ENCODE results near the gene REEP3.
"Not testable (repeated sequence)": the region's sequence is repeated elsewhere in the genome, so short reads cannot be mapped to it uniquely, and the experiment has no call there.

Gene REEP3

GRCh38 chr10:63646491-63646890 lies 125.3 kb downstream of the REEP3 start:
- Histone ChIP-seq H3K9me3 (ENCODE audit: control insufficient read depth, insufficient read depth, low read length) (no peaks in the 10 kb centered on the region), H3K36me3 (ENCODE audit: insufficient read depth, low read length) (no peaks in the 10 kb centered on the region), H3K4me1 (ENCODE audit: insufficient read depth, low read length) (peaks cover 13% of the 10 kb centered on the region), H3K9ac (ENCODE audit: low read depth, low read length) (no peak overlapping the region)

- no peaks in the 10 kb centered on the region for H3K4me1 ChIP-seq (ENCODE audit: insufficient read depth, low read length)
- H3K36me3 ChIP-seq (ENCODE audit: insufficient read depth, low read length), result no peaks in the 10 kb centered on the region
- no peaks in the 10 kb centered on the region for H3K9me3 ChIP-seq (ENCODE audit: control insufficient read depth, insufficient read depth, low read length)
- H3K9ac ChIP-seq (ENCODE audit: low read depth, low read length), result no peak overlapping the region
Measured at GRCh38 chr10:63651864-63652263, 130.7 kb downstream of the REEP3 start.

GRCh38 chr10:63653747-63654146 lies 132.5 kb downstream of the REEP3 start:
- Histone ChIP-seq H3K36me3 (ENCODE audit: insufficient read depth, low read length) (no peaks in the 10 kb centered on the region), H3K9me3 (ENCODE audit: control insufficient read depth, insufficient read depth, low read length) (no peaks in the 10 kb centered on the region), H3K4me1 (ENCODE audit: insufficient read depth, low read length) (no peaks in the 10 kb centered on the region), H3K9ac (ENCODE audit: low read depth, low read length) (no peak overlapping the region)

GRCh38 chr10:63657761-63658160 lies 136.6 kb downstream of the REEP3 start:
- Histone ChIP-seq H3K36me3 (ENCODE audit: insufficient read depth, low read length) (no peaks in the 10 kb centered on the region), H3K9me3 (ENCODE audit: control insufficient read depth, insufficient read depth, low read length) (no peaks in the 10 kb centered on the region), H3K9ac (ENCODE audit: low read depth, low read length) (no peak overlapping the region), H3K4me1 (ENCODE audit: insufficient read depth, low read length) (no peaks in the 10 kb centered on the region)

GRCh38 chr10:63660941-63661340 lies 139.7 kb downstream of the REEP3 start:
- H3K9me3 ChIP-seq (ENCODE audit: control insufficient read depth, insufficient read depth, low read length); H3K9ac ChIP-seq (ENCODE audit: low read depth, low read length); H3K36me3 ChIP-seq (ENCODE audit: insufficient read depth, low read length); H3K4me1 ChIP-seq (ENCODE audit: insufficient read depth, low read length): not testable (repeated sequence)

- no peaks in the 10 kb centered on the region for H3K9me3 ChIP-seq (ENCODE audit: control insufficient read depth, insufficient read depth, low read length)
- no peaks in the 10 kb centered on the region for H3K36me3 ChIP-seq (ENCODE audit: insufficient read depth, low read length)
- no peak overlapping the region for H3K9ac ChIP-seq (ENCODE audit: low read depth, low read length)
- peaks cover 8% of the 10 kb centered on the region for H3K4me1 ChIP-seq (ENCODE audit: insufficient read depth, low read length)
Measured at GRCh38 chr10:63661347-63661746, 140.1 kb downstream of the REEP3 start.

GRCh38 chr10:63664341-63664885 lies 143.2 kb downstream of the REEP3 start:
- Histone ChIP-seq H3K9ac (ENCODE audit: low read depth, low read length) (no peak overlapping the region), H3K4me1 (ENCODE audit: insufficient read depth, low read length) (peaks cover 8% of the 10 kb centered on the region), H3K36me3 (ENCODE audit: insufficient read depth, low read length) (no peaks in the 10 kb centered on the region), H3K9me3 (ENCODE audit: control insufficient read depth, insufficient read depth, low read length) (no peaks in the 10 kb centered on the region)

- H3K9ac ChIP-seq (ENCODE audit: low read depth, low read length); H3K9me3 ChIP-seq (ENCODE audit: control insufficient read depth, insufficient read depth, low read length); H3K36me3 ChIP-seq (ENCODE audit: insufficient read depth, low read length); H3K4me1 ChIP-seq (ENCODE audit: insufficient read depth, low read length): not testable (repeated sequence)
Measured at GRCh38 chr10:63665006-63665580, 143.9 kb downstream of the REEP3 start.

GRCh38 chr10:63665670-63666134 lies 144.5 kb downstream of the REEP3 start:
- Histone ChIP-seq H3K9me3 (ENCODE audit: control insufficient read depth, insufficient read depth, low read length) (no peaks in the 10 kb centered on the region), H3K4me1 (ENCODE audit: insufficient read depth, low read length) (peaks cover 12% of the 10 kb centered on the region), H3K9ac (ENCODE audit: low read depth, low read length) (no peak overlapping the region), H3K36me3 (ENCODE audit: insufficient read depth, low read length) (no peaks in the 10 kb centered on the region)

- Histone ChIP-seq H3K4me1 (ENCODE audit: insufficient read depth, low read length) (peaks cover 24% of the 10 kb centered on the region), H3K9me3 (ENCODE audit: control insufficient read depth, insufficient read depth, low read length) (no peaks in the 10 kb centered on the region), H3K36me3 (ENCODE audit: insufficient read depth, low read length) (no peaks in the 10 kb centered on the region), H3K9ac (ENCODE audit: low read depth, low read length) (no peak overlapping the region)
Measured at GRCh38 chr10:63666836-63667383, 145.7 kb downstream of the REEP3 start.

GRCh38 chr10:63667596-63668480 lies 146.6 kb downstream of the REEP3 start:
- Histone ChIP-seq H3K4me1 (ENCODE audit: insufficient read depth, low read length) (peaks cover 33% of the 10 kb centered on the region), H3K9ac (ENCODE audit: low read depth, low read length) (no peak overlapping the region), H3K9me3 (ENCODE audit: control insufficient read depth, insufficient read depth, low read length) (no peaks in the 10 kb centered on the region), H3K36me3 (ENCODE audit: insufficient read depth, low read length) (no peaks in the 10 kb centered on the region)

GRCh38 chr10:63670291-63670898 lies 149.2 kb downstream of the REEP3 start:
- H3K36me3 ChIP-seq (ENCODE audit: insufficient read depth, low read length), result no peaks in the 10 kb centered on the region
- H3K9me3 ChIP-seq (ENCODE audit: control insufficient read depth, insufficient read depth, low read length), result no peaks in the 10 kb centered on the region
- peaks cover 36% of the 10 kb centered on the region for H3K4me1 ChIP-seq (ENCODE audit: insufficient read depth, low read length)
- H3K9ac ChIP-seq (ENCODE audit: low read depth, low read length), result peak overlapping the region; percentile 17; the same call in 1 of the 2 replicates

- Histone ChIP-seq H3K36me3 (ENCODE audit: insufficient read depth, low read length) (no peaks in the 10 kb centered on the region), H3K9me3 (ENCODE audit: control insufficient read depth, insufficient read depth, low read length) (no peaks in the 10 kb centered on the region), H3K9ac (ENCODE audit: low read depth, low read length) (no peak overlapping the region; the same call in 1 of the 2 replicates), H3K4me1 (ENCODE audit: insufficient read depth, low read length) (peaks cover 30% of the 10 kb centered on the region)
Measured at GRCh38 chr10:63671317-63671937, 150.2 kb downstream of the REEP3 start.

- Histone ChIP-seq H3K9me3 (ENCODE audit: control insufficient read depth, insufficient read depth, low read length) (no peaks in the 10 kb centered on the region), H3K9ac (ENCODE audit: low read depth, low read length) (no peak overlapping the region), H3K36me3 (ENCODE audit: insufficient read depth, low read length) (no peaks in the 10 kb centered on the region), H3K4me1 (ENCODE audit: insufficient read depth, low read length) (peaks cover 30% of the 10 kb centered on the region)
Measured at GRCh38 chr10:63672491-63672890, 151.3 kb downstream of the REEP3 start.
